Measurements from ENCODE around the gene TBX21.

The TBX21 gene

GRCh38 chr17:47697906-47698711, 34.9 kb upstream of the TBX21 start:
- DNase-seq: no peak

GRCh38 chr17:47698749-47699535, 34.1 kb upstream of the TBX21 start:
- no peak for DNase-seq

DNA sequence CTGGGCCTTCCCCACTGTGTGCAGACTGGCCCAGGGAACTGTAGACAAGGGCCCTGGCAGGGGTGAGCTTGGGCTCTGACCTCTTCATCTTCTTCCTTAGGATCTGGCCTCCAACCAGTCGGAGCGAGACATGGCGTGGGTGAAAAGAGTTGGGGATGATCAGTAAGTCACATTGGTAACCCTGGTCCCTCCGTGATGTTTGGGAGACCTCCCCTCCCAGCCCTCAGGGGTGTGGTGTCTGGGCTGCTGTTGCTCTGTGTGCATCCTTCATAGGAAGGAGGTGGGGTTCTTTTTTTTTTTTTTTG, 33.5 kb upstream of the TBX21 start:
- DNase-seq: no peak

DNA sequence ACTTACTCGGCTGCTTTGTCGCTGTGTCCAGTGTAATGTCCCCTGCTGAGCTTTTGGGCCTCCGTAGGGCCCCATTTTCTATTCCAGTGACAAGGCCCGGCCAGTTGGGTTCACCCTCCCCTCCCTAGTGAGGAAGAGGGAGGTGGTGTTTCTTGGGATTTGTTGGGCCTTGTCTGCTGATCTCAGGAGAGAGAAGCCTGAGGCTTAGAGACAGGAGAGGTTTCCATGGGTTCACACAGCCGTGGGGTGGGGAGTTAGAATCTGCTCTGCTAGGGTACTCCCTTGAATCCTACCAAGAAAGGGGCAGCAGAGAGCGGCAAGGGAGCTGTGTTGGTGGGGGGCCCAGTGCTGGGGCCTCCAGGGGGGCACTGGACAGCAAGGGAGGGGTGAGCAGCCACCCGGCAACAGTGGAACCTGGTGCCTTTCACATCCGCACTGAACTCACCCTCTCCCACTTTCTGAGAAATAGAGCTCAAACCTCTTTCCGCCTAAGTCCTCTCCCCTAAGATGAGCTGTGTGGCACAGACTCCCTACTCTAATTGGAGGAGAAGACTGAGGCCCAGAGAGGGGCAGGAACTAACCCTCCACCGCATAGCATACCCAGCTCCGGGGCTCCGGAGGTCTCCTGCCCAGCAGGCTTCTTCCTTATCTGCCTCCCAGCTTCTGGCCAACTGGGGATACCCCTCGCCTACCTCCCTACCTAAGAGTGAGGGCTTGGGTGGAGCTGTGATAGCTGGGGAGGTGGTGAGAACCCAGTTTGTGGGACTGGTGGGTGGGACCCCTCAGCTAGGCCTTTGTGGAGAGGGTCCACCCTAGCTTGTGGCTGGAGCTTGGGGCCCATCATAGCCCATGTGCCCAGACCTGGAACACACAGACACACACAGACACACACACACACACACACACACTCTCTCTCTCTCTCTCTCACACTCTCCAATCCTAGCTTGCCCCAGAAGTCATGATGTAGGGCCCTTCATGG, 32.3 kb upstream of the TBX21 start:
- DNase-seq: no peak

GRCh38 chr17:47701608-47702007, 31.4 kb upstream of the TBX21 start:
- DNase-seq: no peak

- DNase-seq: no peak
Observed at GRCh38 chr17:47702391-47702995, 30.5 kb upstream of the TBX21 start.

- DNase-seq: no peak
Observed at GRCh38 chr17:47703191-47703591, 29.8 kb upstream of the TBX21 start.

GRCh38 chr17:47703671-47704070, 29.4 kb upstream of the TBX21 start:
- no peak for DNase-seq

GRCh38 chr17:47704116-47704515, 28.9 kb upstream of the TBX21 start:
- no peak for DNase-seq

DNA sequence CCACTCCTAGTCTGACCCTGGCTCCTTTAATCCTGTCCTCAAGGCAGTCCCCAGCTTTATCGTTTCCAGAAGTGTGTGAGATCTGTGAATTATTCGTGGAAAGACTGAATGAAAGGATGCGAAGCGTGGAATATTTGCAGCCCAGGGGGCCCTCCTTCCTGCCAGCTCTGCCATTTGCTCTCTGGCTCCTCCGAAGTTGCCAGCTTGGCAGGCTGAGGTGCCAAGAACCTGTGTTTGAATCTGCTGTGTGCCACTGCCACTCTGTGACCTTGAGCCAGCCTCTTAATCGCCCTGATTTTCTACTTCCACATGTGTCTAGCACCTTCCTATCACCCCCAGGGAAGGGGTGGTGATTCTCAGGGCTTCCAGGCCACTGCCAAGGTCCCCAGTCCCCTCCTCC, 28.3 kb upstream of the TBX21 start:
- no peak for DNase-seq

DNA sequence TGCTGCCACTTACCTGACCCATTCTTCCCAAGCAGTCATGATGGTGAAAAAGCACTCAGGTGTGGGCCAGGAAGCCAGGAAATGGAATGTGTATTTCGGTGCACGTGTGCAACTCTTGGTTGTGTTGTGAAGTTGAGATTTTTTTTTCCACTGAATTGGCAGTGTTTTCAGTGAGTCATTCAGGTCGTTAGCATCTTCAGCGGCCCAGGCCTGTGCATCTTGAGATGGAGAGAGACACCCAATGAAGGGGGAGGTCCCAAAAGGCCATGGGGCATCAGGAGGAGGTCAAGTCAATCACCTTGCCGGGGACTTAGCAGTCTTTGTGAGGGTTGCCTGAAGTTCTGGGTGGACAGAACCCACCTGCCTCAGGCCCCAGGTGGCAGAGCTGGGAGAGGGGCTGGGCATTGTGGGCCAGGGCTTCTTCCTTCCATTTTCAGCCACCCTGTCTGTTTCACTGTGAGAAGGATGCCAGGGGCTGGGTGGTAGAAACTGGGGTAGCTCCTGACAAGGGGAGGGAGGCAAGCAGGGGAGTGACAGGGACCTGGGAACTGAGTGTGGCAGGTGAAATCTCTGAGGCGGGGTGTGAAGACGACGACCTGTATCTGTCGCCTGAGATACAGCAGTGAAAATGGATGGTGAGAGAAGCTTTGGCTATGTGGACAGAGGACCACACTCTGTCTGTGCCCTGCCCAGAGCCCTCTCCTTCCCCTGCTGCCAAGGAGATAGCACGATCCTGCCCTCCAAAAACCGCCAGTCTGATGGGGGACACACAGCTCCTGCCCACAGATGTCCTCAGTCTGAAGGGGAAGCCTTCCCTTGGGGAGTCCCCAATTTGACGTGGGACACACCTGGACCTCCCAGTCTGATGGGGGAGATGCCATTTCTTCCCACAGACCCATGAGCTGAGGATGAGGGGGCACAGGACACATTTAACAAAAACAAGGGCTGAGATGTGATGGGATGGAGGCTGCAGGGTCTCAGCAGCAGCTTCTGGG, 27.2 kb upstream of the TBX21 start:
- no peak for DNase-seq

DNA sequence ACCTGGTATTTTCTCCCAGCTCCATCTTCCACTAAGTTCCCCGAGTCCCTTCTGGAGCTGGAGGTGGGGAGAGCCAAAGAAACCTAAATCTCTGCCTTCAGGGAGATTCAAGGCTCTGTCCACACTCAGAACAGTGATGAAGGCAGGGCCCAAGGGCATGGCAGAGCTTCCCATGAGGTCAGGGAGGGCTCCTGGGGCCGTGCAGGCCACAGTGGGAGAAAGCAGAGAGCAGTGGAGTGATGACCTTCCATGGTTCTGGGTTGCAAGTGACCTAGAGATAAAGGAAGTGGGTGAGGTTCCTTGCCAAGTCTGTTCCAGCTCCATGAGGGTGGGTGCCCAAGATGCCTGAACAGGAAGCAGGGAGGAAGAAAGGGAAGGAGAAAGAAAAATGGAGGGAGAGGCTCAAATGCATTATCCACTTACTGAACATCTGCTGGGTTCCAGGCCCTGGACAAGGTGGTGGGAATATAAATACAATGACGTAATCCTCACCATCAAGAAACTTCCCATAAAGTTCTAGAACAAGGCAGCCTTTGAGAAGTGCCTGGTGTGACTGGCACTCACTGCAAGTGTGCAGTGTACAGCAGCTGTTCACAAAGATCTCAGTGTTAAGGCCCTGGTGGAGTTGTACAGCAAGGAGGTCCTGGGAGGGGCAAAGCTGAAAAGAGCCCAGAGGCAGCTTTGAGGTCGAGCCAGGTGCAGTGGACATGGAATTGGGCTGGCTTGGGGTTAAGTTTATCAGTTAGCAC, 25.8 kb upstream of the TBX21 start:
- DNase-seq: no peak

DNA sequence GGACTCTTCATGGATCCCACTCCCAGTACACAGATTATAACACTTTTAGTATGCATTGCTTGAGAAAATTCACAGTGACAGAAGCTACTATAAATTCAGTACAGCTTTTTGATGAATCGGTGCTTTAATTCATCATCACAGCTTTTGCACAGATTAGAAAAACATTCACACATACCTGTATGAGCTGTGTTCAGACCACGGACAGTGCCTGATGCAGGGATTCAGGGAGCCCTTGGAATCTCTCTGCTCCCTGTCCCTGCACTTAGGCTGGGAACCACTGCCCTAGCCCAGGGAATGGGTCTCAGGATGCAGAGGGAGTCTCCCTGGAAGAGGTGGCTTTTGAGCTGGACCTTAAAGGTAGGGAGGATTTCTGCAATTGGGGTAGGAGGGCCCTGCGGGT, 25.2 kb upstream of the TBX21 start:
- no peak for DNase-seq

GRCh38 chr17:47708312-47708863, 24.6 kb upstream of the TBX21 start:
- DNase-seq: no peak

DNA sequence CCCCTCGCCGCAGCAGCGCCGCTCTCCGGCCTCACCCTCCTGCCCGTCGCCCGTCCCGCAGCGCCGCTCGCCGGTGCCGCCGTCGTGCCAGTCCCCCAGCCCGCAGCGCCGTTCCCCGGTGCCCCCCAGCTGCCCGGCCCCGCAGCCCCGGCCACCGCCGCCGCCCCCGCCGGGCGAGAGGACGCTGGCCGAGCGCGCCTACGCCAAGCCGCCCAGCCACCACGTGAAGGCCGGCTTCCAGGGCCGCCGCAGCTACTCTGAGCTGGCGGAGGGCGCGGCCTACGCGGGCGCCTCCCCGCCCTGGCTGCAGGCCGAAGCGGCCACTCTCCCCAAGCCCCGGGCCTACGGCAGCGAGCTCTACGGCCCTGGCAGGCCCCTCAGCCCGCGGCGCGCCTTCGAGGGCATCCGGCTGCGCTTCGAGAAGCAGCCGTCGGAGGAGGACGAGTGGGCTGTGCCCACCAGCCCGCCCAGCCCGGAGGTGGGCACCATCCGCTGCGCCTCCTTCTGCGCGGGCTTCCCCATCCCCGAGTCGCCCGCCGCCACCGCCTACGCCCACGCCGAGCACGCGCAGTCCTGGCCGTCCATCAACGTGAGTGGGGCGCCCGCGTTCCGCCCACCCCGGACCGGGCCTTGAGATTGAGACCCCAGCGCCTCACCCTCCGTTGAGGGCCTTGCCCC, 24.0 kb upstream of the TBX21 start:
- DNase-seq: no peak

- DNase-seq: no peak
Observed at GRCh38 chr17:47709594-47709993, 23.4 kb upstream of the TBX21 start.

GRCh38 chr17:47711366-47712099, 21.5 kb upstream of the TBX21 start:
- DNase-seq: no peak

GRCh38 chr17:47712330-47713023, 20.6 kb upstream of the TBX21 start:
- DNase-seq: no peak
